GM19395 (cell line): ENCODE results near the gene ITPKB.

ENCODE experiments used
- ATAC-seq: cut with Tn5 transposase; IDR thresholded peaks from one replicate; pipeline ENCODE4 v1.9.1; 2021; ENCODE audit warnings: mild to moderate bottlenecking, moderate library complexity; ENCODE audit not compliant: unreplicated experiment

The ITPKB gene

DNA sequence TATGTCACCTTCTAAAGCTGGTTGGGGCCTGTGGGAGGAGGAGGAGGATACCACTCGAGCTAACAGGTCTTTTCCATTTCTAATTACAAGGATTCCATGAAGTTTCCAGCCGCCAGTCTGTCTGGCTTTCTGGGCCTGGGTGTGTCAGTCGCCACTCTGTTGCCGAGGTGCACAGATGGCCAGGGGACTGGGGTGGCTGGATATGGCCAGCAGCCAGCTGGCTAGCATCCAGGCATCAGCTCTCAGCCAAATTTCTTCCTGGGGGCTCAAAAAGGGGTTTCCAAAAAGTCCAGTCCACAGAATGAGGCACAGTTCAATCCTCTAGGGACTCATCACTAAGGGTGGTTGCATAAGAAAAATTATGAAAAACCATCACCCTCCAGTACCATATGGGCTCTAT lies 32.4 kb downstream of the ITPKB start:
- ATAC-seq: no peak

GRCh38 chr1:226704169-226704937 lies 34.7 kb downstream of the ITPKB start:
- no peak for ATAC-seq

DNA sequence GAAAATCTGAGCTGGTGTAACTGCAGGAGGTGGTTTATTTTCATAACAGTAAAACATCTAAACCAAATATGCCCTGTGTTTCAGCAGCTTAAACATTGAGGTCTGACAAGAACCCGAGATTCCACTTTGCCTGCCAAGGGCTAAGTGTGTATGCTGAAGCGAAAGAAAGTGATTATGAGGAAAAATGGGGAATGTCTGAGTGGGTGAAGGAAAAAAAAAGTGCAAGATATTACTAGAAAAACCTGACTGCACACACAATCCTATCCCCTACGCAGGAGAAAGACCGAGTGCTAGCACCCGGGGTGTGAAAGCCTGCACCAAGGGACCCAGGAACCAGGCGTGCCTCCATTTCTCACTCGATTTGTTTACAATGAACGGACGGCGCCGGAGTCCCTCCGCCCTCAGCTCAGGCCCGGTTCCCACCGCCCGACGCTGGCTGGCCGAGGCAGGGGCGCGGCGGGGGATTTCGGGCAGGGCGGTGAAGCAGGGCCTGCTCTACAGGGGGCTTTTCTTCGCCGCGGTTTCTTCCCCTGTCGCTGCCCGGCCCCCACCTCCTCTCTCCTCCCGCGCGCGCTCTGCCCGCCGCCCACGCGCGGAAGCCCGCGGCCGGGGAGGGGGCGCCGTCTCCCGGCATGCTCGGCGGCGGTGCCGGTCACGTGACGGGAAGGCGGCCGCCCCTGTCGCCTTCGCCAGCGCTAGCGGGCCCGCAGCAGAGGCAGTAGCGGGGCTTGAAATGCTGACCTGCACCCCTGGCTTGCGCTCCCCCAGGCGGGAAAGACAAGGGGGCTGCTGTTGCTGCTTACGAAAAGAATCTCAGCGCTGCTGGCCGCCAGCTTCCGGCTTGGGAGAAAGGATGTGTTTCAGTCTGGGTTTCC lies 35.9 kb downstream of the ITPKB start:
- ATAC-seq: peak; percentile 78

DNA sequence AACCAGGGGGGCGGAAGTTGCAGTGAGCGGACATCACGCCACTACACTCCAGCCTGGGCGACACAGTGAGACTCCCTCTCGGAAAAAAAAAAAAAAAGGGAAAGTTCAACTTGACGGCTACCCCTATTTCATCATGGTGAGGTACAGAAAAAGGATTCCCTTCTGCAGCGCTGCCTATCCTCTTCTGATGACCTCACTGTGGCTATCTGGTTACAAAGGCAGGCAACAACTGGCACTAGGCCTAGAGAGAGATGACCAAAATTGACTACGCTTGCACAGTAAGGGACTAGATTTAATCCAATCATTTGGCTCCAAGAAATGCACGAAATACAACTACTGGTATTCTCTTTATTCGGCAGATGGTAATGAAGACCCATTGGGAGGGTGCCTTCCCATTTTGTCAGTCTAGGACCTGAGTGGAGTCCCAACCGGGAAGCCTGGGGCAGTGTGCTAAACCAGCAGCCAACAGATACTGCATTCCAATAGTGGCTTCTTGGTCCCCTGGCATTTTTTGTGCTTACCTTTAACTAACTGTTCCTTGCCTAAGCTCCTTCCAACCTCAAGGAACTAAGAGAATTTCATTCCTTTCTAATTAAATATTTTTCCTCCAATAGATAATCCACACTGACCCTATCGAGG lies 36.6 kb downstream of the ITPKB start:
- no peak for ATAC-seq

- ATAC-seq: no peak
Measured at GRCh38 chr1:226700861-226701260, 38.2 kb downstream of the ITPKB start.

DNA sequence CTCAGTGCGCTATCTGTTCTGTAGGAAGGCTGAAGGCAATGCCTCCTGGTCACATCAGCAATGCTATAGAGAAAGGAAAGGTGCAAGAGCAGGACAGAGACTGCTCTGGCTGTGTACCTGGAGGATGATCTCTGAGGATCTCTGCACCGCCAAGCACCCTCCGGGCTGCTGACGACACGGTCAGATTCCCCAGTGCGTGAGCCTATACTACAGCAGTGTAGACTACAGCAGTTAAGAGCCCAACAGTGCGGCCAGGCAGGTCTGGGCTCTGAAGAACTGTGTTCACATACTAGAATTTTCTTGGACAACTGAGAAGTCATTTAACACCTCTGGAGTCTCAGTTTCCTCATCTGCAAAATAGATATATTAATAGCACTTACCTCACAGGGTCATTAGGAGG lies 39.9 kb downstream of the ITPKB start:
- no peak for ATAC-seq

GRCh38 chr1:226698659-226699058 lies 40.4 kb downstream of the ITPKB start:
- ATAC-seq: no peak

DNA sequence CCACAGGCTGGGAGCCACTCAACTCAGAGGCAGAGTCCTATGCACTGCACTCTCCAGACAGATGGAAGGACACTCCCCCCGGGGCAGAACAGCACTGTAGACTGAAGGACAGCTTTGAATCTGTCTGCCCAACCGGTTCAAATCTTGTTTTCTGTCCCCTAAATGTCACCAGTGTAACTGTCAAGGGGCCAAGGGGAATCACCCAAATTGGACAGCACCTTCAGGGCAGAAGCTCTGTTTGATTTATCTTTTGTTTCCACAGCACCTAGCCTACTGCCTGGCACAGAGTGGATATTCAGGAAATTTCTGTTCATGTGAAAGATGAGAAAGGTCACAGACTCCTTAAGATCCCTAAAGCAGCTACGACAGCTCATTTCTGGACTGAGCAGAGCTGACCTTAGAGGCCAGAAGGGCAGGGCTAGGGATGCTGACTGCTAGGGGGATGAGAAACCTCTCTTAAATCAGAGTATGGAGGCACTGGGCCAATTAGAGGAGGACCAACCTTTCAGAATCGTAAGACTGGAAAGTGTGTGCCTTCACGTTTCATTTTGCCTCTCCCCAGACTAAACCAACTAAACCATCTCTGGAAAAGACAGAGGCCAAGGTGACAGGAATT lies 41.0 kb downstream of the ITPKB start:
- peak; percentile 19 for ATAC-seq

DNA sequence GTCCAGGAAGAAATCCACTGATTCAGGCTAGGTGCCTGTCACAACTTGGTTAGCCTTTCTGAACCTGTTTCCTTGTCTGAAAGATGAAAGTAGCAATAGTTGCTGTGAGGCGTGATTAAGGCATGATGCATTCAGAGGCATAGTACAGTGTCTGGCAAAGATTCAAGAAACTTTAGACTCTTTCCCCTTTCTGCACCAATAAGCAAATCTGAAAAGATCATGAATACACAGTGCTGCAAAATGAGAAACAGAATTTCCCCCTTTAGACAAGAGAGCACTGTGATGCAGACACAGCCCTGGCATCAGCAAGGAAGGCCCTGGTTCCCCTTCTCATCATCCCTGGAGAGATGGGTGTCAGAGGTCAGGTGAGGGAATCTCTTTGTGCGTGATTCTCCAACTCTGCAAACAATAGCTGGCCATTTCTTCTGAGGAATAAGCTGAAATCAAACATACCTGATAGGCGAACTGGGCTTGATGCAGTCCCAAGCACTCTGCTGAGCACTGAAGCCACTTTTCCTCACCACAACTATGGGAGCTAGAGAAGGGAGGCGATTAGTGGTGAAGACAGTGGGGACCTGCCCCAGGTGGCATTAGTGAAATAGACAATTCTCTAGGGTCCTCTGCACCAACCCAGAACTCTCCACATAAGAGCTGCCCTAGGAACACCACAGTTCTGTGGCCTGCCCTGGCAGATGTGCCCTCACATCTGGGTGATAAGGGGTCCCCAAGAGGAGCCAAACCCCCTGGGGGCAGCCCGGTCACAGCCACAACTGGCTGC lies 41.7 kb downstream of the ITPKB start:
- peak; percentile 59 for ATAC-seq

DNA sequence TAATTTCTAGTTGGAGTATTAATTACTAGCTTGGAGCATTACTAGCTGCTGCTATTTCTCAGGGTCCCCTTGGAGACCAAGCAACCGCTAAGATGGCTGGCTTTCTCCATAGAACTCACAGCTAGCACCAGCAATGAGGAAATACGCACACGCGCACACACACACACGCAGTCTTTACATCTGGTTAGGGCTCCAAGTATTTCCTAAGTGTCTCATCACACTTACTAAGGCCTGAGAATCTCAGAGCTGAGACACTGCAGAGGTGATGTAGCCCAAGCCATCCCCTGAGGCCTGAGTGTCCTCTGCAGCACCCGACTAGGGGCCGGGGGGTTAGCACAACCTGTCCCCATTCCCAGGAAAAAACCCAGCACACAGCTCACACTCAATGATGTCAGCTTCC lies 42.5 kb downstream of the ITPKB start:
- ATAC-seq: no peak

DNA sequence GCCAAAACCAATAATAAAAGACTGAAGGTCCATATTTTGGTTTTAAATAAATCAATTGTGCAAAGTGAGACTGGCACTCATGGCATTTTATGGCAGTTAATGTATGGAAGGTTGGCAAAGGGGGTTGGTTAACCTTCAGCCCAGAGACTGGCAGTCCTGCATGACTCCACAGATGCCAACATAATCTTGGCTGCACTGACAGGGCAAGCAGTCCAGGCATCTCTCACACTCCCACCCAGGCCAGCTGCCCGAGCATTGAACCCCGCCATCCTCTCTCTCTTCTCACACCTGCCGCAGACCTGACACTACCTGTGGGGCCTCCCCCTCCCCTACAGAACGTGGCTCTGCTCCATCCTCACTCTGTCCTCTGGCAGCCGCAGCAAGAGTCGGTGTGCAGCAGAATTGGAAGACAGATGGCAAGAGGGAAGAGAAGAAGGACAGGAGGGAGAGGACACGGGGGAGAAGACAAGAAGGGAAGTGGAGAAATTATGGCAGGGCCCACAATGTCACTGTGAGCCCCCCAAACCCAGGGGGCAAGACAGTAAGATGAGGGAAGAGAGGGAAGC lies 43.7 kb downstream of the ITPKB start:
- ATAC-seq: no peak

DNA sequence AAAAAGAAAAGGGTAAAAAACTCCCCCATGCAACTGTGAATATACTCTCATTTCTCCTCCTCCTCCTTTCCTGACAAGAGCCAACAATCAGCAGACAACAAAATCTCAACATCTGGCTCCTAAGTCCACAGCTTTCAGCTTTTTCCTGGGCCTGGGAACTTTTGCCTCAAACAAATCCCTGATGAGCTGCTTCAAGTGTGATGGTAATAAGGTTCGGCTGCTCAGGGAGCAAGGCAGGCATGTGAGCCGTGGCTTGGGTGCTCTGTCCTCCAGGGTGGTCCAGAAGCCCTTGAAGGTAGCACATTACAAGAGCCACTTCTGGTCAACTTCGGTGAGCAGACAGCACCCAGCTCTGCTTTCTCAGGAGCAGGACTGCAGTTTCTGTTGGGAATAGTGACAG lies 46.3 kb downstream of the ITPKB start:
- no peak for ATAC-seq

GRCh38 chr1:226692051-226692792 lies 46.9 kb downstream of the ITPKB start:
- ATAC-seq: no peak

- ATAC-seq: peak; percentile 41
Measured at GRCh38 chr1:226691247-226691646, 47.8 kb downstream of the ITPKB start.

DNA sequence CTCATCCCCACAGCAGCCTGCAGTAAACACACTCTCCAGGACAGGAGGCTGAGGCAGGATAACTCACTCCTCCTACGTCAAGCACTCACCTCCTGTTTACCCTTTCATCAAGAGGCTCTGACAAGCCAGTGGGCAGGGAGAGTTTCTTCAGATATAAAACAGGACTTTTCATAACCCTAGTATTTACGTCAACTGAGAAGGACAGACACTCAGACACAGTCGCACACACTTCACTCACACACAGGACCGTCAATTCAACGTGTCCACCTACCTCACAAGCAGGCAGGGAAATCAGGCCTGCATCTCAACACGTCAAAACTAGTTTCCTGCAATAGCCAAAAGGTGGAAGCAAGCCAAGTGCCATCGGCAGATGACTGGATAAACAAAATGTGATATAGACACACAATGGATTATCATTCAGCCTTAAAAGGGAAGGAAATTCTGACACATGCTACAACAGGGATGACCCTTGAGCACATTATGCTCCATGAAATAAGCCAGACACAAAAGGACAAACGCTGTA lies 48.6 kb downstream of the ITPKB start:
- ATAC-seq: no peak

DNA sequence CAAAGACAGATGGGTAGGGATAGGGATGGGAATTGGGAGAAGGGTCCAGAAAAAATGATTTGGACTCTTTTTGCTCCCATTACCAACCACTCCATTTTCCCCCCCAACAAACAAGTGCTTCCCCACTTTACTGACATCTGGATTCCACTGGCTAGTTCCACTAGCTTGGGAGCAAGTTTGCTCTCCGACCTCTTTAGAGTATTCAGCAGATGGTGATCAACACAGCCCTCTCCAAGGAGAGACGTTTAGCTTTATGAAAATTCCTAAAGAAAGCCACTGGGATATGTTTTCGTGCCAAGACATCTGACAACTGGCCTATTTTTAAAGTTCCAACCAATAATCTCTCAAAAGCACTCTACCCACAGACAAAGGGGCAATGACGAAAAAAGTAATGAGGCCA lies 50.3 kb downstream of the ITPKB start:
- no peak for ATAC-seq

DNA sequence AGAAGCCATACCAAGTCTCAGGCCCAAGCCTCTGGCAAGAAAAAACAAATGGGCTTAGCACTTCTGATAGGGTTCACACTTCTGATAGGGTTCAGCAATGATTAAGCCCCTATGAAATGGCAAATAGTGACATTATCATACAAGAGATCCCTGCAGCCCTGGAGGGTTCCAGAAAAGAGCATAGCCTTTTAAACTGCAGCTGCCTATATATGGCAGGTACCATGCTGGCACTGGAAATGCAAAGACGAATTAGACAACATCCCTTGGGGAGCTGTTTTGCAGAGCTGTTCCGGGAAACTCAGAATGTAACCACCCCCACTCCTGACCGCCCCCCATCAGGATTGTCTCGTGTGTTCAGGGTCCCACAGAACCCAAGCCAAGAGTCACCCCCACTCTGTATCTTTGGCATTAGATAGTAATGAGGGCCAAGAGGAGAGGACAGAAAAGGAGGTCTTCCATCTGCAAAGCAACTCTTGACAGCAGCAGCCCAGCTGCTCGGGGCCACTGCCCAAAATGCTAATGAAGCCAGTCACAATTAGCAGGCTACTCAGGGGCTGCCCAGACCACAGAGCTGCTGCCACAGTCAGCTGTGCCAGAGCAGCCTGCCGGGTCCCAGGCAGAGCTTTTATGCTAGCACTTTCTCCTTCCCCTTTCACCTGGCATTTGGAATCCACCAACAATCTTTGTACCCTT lies 50.9 kb downstream of the ITPKB start:
- ATAC-seq: no peak

GRCh38 chr1:226687426-226687825 lies 51.7 kb downstream of the ITPKB start:
- ATAC-seq: no peak
